RWPE1 (cell line): ENCODE data around the gene BAG5.
A peak's percentile ranks its signal among the peaks of the same experiment; 100 is the strongest.
"Not testable (repeated sequence)": the region's sequence is repeated elsewhere in the genome, so short reads cannot be mapped to it uniquely, and the experiment has no call there.

Experiments used
- CTCF ChIA-PET: fragments of 350-600 bp; sonication (Branson Sonifier 250); formaldehyde crosslinking; extraction: SDS; loops from one replicate; lab custom pipeline; 2021; lab: Yijun Ruan, JAX
- POLR2A ChIA-PET: fragments of 400-600 bp; formaldehyde crosslinking; extraction: SDS; loops from one replicate; lab custom pipeline; 2020; ENCODE audit warnings: antibody characterized with exemption; ENCODE audit not compliant: low non-redundant PET; lab: Yijun Ruan, JAX
- DNase-seq: peaks from one replicate; pipeline ENCODE4 v3.0.0; 2012; ENCODE audit warnings: low spot score
- H3K27ac ChIP-seq: fragments of 450-650 bp; 2 replicates; pipeline ENCODE4 v1.5.1; 2017
- CTCF ChIP-seq: fragments of 450-650 bp; conservative IDR thresholded peaks from 2 replicates; pipeline ENCODE4 v1.5.1; 2017; ENCODE audit warnings: low read depth, mild to moderate bottlenecking

Gene BAG5

GRCh38 chr14:103517721-103518421 is 44.6 kb downstream of the BAG5 start:
- no peak for TF ChIP-seq CTCF
- H3K27ac ChIP-seq = peak overlapping the region; percentile 100
- DNase-seq = no peak
- POLR2A ChIA-PET = no interaction called here
- CTCF ChIA-PET = interaction anchor here (0.5 to 6.2 kb wide), 15 partner anchors 11 to 1508 kb away, joined by 3 to 57 read pairs (median 5); partner anchors contain the start of gene TRMT61A

- CTCF ChIA-PET = interaction anchor here (0.5 to 6.2 kb wide), 2 partner anchors 29 to 52 kb away, joined by 3 to 57 read pairs; no protein-coding TSS in a partner anchor
Observed at GRCh38 chr14:103517174-103517566, 45.3 kb downstream of the BAG5 start.

GRCh38 chr14:103516426-103517173 is 45.9 kb downstream of the BAG5 start:
- POLR2A ChIA-PET = no interaction called here

More at GRCh38 chr14:103517174-103517566, 45.3 kb downstream of the BAG5 start:
- DNase-seq = no peak
- no peak for TF ChIP-seq CTCF
- POLR2A ChIA-PET = no interaction called here
- peak overlapping the region; percentile 100 for H3K27ac ChIP-seq

GRCh38 chr14:103514596-103515421 is 47.6 kb downstream of the BAG5 start:
- DNase-seq = no peak
- H3K27ac ChIP-seq = peak overlapping the region; percentile 100
- ChIA-PET POLR2A (no interaction called here), CTCF (interaction anchor here (1.2 kb wide), 1 partner anchor 32 kb away, joined by 5 read pairs; no protein-coding TSS in a partner anchor)
- TF ChIP-seq CTCF = no peak

More at GRCh38 chr14:103516426-103517173, 45.9 kb downstream of the BAG5 start:
- CTCF ChIA-PET = interaction anchor here (0.5 to 6.2 kb wide), 2 partner anchors 30 to 51 kb away, joined by 3 to 57 read pairs; no protein-coding TSS in a partner anchor
- no peak for TF ChIP-seq CTCF
- DNase-seq = no peak
- H3K27ac ChIP-seq = peak overlapping the region; percentile 100

GRCh38 chr14:103512701-103513611 is 49.5 kb downstream of the BAG5 start:
- ChIA-PET POLR2A (interaction anchor here (0.7 to 1.0 kb wide), 3 partner anchors 9 to 36 kb away, joined by 3 to 8 read pairs (median 3); partner anchors contain the start of gene CKB), CTCF (interaction anchor here (0.5 to 0.9 kb wide), 5 partner anchors 8 to 738 kb away, joined by 3 read pairs; no protein-coding TSS in a partner anchor)
- peak; percentile 49 for TF ChIP-seq CTCF
- DNase-seq = peak; percentile 92
- H3K27ac ChIP-seq = peak overlapping the region; percentile 100

- DNase-seq, POLR2A ChIA-PET: not testable (repeated sequence)
- CTCF ChIA-PET = interaction anchor here (0.7 kb wide), 1 partner anchor 74 kb away, joined by 3 read pairs; no protein-coding TSS in a partner anchor
- peak overlapping the region; percentile 100 for H3K27ac ChIP-seq
Observed at GRCh38 chr14:103512180-103512579, 50.3 kb downstream of the BAG5 start.
